Left lung (tissue), 10 donors: ENCODE data around the gene NTF3. TPM values are rescaled to one million over a fixed set of nuclear protein-coding genes. Genes with fewer than 3 reads are reported as not detected.

ENCODE experiments used
- ATAC-seq: fragments of 200-7000 bp; cut with Tn5 transposase; one replicate; pipeline ENCODE4 v1.9.1; 2020; ENCODE audit warnings: moderate library complexity
- DNase-seq, 4 donors: peaks; one replicate each; pipeline ENCODE4 v3.0.0-alpha.2; 2013 to 2020
- H3K27ac ChIP-seq, 2 donors: fragments of 200-600 bp; sonication (generic) in 1 of 2; one replicate each; pipeline versions ENCODE4 v1.5.0 to v1.8.0; 2020 to 2021
- H3K27me3 ChIP-seq, 2 donors: fragments of 200-600 bp; sonication (generic) in 1 of 2; one replicate each; pipeline versions ENCODE4 v1.5.0 to v1.8.0; 2020 to 2021
- H3K36me3 ChIP-seq, 2 donors: fragments of 200-600 bp; sonication (generic) in 1 of 2; one replicate each; pipeline versions ENCODE4 v1.5.0 to v1.8.0; 2020 to 2021
- H3K4me1 ChIP-seq, 2 donors: fragments of 200-600 bp; one replicate each; pipeline ENCODE4 v1.8.0; 2021
- H3K4me3 ChIP-seq, 2 donors: fragments of 200-600 bp; sonication (generic) in 1 of 2; one replicate each; pipeline versions ENCODE4 v1.5.0 to v1.8.0; 2020 to 2021; ENCODE audit warnings: mild to moderate bottlenecking in 1 of 2
- H3K9me3 ChIP-seq, 2 donors: fragments of 200-600 bp; sonication (generic) in 1 of 2; one replicate each; pipeline versions ENCODE4 v1.5.0 to v1.8.0; 2020 to 2021
- CTCF ChIP-seq, 2 donors: fragments of 200-600 bp; sonication (generic) in 1 of 2; IDR thresholded peaks; one replicate each; pipeline versions ENCODE4 v1.5.0 to v1.8.0; 2021; ENCODE audit warnings: antibody characterized with exemption in 2 of 2
- intact Hi-C, 2 donors: fragments of 100-400 bp; cut with DNase I; formaldehyde crosslinking; loops; one replicate each; pipeline versions ENCODE4 v1.11.2 to v1.14.2; 2022
- polyA plus RNA-seq, 6 donors: library from polyadenylated mRNA; unstranded; fragments of 120-200 nt; gene quantifications; one replicate each; pipeline ENCODE4 v1.2.1, GENCODE V29; 2013; ENCODE audit not compliant: insufficient read length in 6 of 6
- total RNA-seq, 2 donors: library from RNA; stranded (reverse); fragmentation: NEBNext Ultra II Directional; extraction: Animal tissue kit (Norgen Biotek cat#: 25700); gene quantifications; one replicate each; pipeline ENCODE4 v1.2.1, GENCODE V29; 2021
- donor health status: DM: no; HTN: yes; CAD: no.
- donor health status: DM: no; HTN: no; CAD: no.

The NTF3 gene
- total and polyA plus RNA-seq, 8 donors = 0.35 to 5.1 (median 2.8) TPM

GRCh38 chr12:5498806-5499205, 66.9 kb downstream of the NTF3 start:
- H3K4me3 ChIP-seq = no peak overlapping the region
- H3K4me1 ChIP-seq = no peaks in the 10 kb centered on the region
- no peaks in the 10 kb centered on the region for H3K9me3 ChIP-seq
- no peak for DNase-seq
- H3K27ac ChIP-seq = no peak overlapping the region
- no peaks in the 10 kb centered on the region for H3K36me3 ChIP-seq
- intact Hi-C loops = no loop called here
- no peak for TF ChIP-seq CTCF (IDR thresholded peaks at IDR 0.05)
- ATAC-seq = no peak
- no peaks in the 10 kb centered on the region for H3K27me3 ChIP-seq

GRCh38 chr12:5499566-5500330, 67.8 kb downstream of the NTF3 start:
- H3K27me3 ChIP-seq = no peaks in the 10 kb centered on the region
- H3K4me1 ChIP-seq = no peaks in the 10 kb centered on the region
- no peak for DNase-seq
- no peaks in the 10 kb centered on the region for H3K36me3 ChIP-seq
- intact Hi-C loops = no loop called here
- no peaks in the 10 kb centered on the region for H3K9me3 ChIP-seq
- H3K27ac ChIP-seq = no peak overlapping the region
- ATAC-seq = no peak
- H3K4me3 ChIP-seq = no peak overlapping the region
- no peak for TF ChIP-seq CTCF (IDR thresholded peaks at IDR 0.05)

DNA sequence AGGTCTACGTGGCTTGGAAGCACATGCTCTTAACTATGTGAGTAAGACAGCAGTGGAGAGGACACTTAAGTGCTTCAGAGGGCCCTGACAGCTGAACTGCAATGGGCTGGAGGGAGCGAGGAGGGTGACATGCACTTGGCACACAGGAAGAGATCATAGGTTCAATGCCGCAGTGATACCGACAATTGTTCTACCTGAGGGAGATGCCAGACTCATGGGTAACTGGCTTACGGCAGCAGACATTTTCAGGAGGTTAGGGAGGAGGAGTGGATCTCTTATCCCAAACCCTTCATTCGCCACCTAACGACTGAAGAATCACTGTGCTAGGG, 68.4 kb downstream of the NTF3 start:
- no peaks in the 10 kb centered on the region for H3K36me3 ChIP-seq
- no peaks in the 10 kb centered on the region for H3K9me3 ChIP-seq
- H3K27ac ChIP-seq = no peak overlapping the region
- intact Hi-C loops = no loop called here
- H3K4me1 ChIP-seq = no peaks in the 10 kb centered on the region
- DNase-seq = no peak
- no peak for TF ChIP-seq CTCF (IDR thresholded peaks at IDR 0.05)
- no peaks in the 10 kb centered on the region for H3K27me3 ChIP-seq
- ATAC-seq = no peak
- H3K4me3 ChIP-seq = no peak overlapping the region

DNA sequence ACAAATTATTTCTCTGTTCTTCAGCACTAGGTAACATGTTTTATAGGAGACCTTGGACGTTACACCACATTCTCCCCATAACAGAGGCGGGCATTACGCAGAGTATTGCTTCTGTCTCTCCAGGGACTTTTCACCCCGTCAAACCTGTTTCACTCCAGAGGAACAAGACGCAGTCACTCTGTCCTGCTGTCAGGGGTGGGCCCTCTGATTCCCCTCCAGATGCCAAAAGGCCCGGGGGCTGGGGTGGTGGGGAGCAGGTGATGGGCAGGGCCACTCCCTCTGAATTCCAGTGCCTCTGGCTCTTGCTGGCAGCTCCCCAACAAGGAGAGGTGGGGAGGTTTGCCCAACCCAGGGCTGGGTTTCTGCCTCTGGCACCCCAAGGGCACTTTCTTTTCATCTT, 71.9 kb downstream of the NTF3 start:
- DNase-seq = peak in 1 of 4 donors; percentile 46

DNA sequence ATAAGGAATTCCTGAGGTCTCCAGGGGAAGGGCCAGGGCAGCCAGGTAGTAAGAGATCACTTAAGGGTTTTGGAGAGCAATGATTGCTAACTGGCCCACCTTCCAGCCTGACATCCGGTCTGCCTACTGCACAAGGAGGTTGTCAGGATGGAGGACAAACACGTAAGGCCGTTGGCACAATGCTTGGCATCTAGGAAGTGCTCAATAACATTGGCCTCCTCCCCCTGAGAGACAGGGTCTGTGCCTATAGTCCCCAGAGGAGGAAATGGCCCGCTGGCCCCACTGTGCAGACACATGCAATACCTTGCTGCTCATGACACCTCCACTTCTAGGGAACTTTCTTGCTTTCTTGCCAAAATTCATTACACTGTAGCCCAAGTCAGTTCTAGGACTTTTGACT, 73.2 kb downstream of the NTF3 start:
- no peak for ATAC-seq

More for the DNA sequence above, 71.9 kb downstream of the NTF3 start:
- ATAC-seq = no peak
- intact Hi-C loops = no loop called here
- Histone ChIP-seq H3K27ac (no peak overlapping the region), H3K9me3 (no peaks in the 10 kb centered on the region), H3K36me3 (no peaks in the 10 kb centered on the region), H3K4me1 (no peaks in the 10 kb centered on the region), H3K4me3 (no peak overlapping the region), H3K27me3 (no peaks in the 10 kb centered on the region)
- no peak for TF ChIP-seq CTCF (IDR thresholded peaks at IDR 0.05)

More for the DNA sequence above, 73.2 kb downstream of the NTF3 start:
- H3K36me3 ChIP-seq = no peaks in the 10 kb centered on the region
- intact Hi-C loops = no loop called here
- H3K9me3 ChIP-seq = no peaks in the 10 kb centered on the region
- H3K27ac ChIP-seq = no peak overlapping the region
- no peak overlapping the region for H3K4me3 ChIP-seq
- no peaks in the 10 kb centered on the region for H3K4me1 ChIP-seq
- no peaks in the 10 kb centered on the region for H3K27me3 ChIP-seq
- DNase-seq = no peak
- TF ChIP-seq CTCF (IDR thresholded peaks at IDR 0.05) = no peak
